GM23248 (cell line): ENCODE measurements around the gene ACADM.
"Not testable (repeated sequence)": the region's sequence is repeated elsewhere in the genome, so short reads cannot be mapped to it uniquely, and the experiment has no call there.

Experiments used
- EZH2 ChIP-seq: fragments of 200-600 bp; sonication (generic); IDR thresholded peaks from 2 replicates; pipeline ENCODE4 v1.6.1; 2018; ENCODE audit warnings: antibody characterized with exemption, mild to moderate bottlenecking; ENCODE audit not compliant: insufficient read depth, poor library complexity, severe bottlenecking
- EZH2phosphoT487 ChIP-seq: fragments of 200-600 bp; sonication (generic); IDR thresholded peaks from 2 replicates; pipeline ENCODE4 v1.6.1; 2018; ENCODE audit warnings: antibody characterized with exemption, moderate library complexity, mild to moderate bottlenecking, low read depth; ENCODE audit not compliant: insufficient read depth

DNA sequence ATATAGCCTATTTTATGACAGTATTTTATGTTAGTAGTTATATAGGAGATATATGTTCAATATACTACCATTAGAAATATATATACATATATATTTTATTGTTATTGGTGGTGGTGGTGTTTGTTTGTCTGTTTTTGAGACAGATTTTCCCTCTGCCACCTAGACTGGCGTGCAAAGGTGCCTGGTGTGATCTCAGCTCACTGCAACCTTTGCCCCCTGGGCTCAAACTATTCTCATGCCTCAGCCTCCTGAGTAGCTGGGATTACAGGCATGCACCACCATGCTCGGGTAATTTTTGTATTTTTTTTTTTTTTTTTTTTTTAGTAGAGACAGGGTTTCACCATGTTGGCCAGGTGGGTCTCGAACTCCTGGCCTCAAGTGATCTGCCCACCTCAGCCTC is 85.6 kb downstream of the ACADM start:
- TF ChIP-seq EZH2, EZH2phosphoT487: not testable (repeated sequence)
